ENCODE measurements around the gene TMPRSS3.

TMPRSS3 gene

DNA sequence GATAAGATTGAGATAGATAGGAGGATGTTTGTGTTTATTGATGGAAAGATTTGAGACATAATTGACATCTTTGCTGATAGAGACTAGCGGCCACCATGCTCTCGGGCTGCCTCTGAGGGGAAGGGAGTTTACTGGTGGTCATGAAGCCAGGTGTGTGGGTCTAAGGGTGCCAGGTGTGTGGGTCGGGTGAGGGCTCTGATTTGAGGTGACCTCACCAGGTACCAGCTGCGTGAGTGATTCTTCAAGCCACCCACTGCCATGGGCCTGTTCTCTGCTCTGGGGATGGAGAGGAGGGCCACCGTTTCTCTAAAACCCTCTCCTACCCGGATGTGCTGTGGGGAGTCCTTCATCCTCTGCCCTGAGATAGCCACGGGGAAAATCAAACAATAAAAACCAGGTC lies 11.0 kb upstream of the TMPRSS3 start:
- no peak for DNase-seq

DNA sequence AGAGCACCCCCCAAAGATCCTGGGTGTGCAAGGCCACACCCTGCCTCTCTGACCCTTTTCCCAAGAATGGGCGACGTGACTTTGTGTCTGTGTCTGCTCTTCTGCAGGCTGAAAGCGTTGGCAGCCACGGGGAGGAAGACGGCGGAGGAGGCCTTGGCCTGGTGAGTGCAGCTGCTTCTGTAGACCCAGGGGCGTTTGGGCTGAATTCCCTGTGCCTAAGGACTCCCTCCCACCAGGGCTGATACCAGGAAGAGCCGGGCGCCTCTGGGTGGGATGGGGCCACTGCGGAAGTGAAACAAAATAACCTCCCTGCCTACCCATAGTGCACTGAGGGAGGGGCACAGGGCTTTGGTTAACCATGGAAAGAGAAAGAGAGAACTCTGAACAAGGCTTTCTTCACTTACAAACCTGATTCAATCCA lies 10.4 kb upstream of the TMPRSS3 start:
- no peak for DNase-seq

DNA sequence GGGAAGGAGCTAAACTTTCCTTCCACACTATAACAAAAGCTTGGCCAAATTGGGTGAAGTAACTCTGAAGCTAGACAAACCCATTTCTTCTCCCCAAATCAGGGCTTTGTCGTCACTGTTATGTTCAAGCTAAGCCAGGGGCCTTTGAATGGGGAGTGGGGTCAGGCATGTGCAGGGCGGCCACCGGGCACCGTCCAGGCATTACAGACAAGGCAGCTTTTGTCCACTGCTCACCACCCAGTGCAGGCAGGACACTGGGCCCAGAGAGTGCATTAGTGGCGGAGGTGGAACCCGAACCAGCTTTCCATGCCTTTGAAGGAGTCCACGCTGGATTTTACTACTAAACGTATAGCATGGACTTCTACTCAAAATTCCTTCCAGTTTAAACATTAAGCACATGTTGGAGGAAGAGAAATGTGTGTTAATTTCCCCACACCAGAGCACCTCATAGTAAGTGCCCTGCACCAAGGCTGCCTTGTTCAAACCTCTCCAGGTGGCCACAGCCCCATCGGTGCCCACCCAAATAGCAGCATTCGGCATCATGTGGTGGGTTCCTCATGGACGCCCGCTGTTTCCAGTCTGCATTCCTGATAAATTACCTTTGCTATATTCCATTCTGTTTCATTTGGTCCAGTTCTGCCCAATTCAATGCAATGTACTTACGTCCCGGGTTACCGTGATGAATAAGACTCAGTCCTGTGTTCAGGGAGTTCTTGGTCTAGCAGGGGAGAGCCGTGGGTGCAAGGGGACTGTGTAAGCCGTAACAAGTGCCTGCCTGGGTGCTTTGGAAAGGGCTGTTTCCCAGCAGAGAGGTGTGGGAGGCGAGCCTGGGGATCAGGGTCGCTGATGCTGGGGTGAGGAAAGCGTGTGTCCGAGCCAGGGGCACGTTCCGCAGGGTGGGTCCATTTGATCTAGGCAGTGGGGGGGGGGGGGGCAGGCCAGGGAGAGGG lies 9.5 kb upstream of the TMPRSS3 start:
- DNase-seq: no peak

DNA sequence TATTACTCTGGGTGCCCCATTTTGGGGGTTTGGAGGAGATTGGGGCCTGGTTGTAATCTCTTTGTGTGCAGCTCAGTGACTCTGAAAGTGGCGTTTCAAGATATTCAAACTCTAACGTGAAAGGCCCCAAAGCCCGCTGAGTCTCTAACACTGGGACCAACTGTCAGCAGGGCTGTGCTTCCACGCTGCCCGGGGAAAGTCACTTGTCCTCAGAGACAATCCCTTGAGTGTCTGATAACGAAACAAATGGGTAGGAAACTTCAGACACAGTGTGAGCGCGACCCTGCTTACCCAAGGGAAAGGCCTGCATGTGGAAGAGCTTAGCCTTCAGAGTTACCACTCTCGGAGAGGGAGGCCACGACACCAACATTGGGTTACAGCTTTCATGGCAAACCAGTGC lies 8.7 kb upstream of the TMPRSS3 start:
- DNase-seq: no peak

DNA sequence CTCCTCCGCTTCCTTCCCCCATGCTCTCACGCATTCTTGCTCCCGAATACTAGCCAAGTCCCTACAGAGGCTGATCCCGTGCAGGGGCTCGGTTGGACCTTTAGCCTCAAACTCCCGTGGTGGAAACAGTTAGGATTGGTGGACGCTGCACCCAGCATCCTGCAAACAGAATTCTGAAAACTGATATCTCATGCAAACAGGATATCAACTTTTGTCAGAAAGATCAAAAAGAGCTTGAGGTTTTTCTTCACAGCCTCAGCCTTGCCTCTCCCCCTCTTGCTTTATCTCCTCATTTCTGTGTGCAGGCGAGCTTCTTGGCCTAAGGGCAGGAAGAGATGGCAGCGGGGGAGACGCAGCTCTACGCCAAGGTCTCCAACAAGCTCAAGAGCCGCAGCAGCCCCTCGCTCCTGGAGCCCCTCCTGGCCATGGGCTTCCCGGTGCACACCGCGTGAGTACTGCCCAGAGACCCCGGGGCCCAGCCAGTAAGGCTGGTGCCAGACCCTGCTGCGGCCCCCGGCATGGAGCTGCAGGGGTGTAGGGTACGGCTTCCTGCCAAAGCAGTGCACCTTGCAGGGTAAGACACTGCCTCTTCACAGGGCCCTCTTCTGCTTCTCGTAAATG lies 7.9 kb upstream of the TMPRSS3 start, which contains the start of gene UBASH3A:
Gene UBASH3A (plus strand): TSS at position 292 of the 621 bp plus-strand sequence. CDS start 44 bp downstream, at position 336.
- no peak for DNase-seq

DNA sequence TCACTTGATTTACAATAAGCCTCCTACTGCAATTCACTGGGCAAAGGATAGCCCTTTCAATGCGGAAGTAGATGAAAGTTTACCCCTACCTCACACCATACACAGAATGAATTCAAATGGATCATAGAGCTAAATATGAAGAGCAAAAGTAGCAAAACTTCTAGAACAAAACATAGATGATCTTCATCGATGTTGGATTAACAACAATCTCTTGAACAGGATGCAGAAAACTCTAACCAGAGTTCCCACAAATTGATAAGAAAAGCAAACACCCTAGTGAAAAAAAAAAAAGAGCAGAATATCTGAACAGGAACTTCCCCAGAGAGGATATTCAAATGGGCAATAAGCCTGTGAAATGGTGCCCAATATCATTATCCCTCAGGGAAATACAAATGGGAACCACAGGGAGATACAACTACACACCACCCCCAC lies 6.0 kb upstream of the TMPRSS3 start:
- no peak for DNase-seq

DNA sequence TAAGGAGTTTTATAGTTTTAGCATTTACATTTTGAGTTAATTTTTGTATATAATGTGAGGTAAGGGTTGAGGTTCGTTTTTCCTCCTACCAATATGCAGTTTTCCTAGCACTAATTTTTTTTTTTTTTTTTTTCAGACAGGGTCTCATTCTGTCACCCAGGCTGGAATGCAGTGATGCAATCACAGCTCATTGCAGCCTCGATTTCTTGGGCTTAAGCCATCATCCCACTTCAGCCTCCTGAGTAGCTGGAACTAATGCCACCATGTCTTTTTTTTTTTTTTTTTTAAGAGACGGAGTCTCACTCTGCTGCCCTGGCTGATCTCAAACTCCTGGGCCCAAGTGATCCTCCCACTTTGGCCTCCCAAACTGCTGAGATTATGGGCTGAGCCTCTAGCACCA lies 5.3 kb upstream of the TMPRSS3 start:
- no peak for DNase-seq

DNA sequence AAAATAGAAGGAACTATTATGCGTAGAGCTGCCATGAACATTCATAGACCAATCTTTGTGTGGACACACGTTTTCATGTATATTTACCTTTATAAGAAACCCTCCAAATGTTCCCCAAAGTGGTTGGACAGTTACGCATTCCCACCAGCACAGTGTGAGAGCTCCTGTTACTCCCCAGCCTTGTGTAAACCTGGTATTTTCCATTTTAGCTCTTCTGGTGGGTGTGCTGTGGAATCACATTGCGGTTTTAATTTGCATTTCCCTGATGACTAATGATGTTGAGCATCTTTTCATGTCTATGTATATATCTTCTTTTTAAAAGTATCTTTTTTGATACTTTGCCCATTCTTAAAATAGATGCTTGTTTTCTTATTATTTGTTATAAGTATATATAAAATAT lies 4.7 kb upstream of the TMPRSS3 start:
- peak; percentile 23 for DNase-seq

DNA sequence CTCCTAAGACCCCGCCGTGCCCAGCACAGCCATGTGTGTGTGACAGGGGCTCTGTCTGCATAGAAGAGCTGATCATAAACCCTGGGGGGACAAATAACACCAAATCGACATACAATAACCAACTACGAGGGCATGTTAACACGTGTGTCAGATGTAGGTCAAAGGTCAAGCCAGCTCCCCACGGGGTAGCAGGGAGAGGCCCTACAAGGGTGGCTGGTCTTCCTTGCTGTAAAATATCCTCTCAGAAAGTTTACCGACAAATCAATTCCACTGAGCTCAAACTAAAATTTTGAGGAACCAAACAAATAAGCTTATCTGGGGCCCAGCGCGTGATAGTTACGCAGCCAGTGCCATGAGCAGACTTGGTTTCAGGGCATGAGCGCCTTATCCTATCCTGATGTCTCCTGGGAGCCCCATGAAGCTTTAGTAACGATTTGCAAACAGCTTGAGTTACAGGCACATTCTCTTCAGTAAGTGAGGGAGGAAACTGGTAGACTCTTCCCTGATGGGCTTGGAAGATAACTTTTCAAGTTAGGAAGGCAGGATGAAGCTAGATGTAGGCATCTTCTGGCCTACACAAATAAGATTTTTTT lies 2.7 kb upstream of the TMPRSS3 start:
- no peak for DNase-seq

DNA sequence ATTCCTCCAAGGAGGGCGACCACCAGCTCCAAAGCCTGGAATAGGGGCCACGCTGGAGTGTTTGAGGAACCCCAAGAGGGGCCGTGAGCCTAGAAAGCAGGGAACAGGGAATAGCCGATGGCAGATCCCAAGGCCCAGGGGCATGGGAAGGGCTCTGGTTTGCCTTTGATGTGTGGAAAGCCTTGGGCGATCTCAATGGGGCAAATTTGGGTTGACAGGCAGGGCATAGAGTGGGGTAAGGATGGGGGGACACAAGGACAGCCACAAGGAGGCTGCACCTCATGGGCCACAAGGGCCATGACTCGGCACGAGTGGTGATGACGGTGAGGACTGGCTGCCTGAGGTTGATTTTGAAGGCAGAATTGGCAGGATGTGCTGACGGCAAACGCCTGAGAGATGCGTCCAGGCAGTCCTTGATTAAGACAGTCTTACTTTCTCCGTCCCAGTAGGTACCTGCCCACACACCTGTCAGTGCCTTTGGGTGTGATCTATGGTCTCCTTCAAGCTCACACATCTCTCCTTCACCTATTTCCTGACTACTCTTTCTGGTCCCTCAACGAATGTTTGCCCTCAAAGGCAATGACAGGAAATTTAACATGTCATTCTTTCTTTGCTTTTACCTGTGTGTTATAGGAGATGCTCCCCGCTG lies 2.0 kb upstream of the TMPRSS3 start:
- no peak for DNase-seq

DNA sequence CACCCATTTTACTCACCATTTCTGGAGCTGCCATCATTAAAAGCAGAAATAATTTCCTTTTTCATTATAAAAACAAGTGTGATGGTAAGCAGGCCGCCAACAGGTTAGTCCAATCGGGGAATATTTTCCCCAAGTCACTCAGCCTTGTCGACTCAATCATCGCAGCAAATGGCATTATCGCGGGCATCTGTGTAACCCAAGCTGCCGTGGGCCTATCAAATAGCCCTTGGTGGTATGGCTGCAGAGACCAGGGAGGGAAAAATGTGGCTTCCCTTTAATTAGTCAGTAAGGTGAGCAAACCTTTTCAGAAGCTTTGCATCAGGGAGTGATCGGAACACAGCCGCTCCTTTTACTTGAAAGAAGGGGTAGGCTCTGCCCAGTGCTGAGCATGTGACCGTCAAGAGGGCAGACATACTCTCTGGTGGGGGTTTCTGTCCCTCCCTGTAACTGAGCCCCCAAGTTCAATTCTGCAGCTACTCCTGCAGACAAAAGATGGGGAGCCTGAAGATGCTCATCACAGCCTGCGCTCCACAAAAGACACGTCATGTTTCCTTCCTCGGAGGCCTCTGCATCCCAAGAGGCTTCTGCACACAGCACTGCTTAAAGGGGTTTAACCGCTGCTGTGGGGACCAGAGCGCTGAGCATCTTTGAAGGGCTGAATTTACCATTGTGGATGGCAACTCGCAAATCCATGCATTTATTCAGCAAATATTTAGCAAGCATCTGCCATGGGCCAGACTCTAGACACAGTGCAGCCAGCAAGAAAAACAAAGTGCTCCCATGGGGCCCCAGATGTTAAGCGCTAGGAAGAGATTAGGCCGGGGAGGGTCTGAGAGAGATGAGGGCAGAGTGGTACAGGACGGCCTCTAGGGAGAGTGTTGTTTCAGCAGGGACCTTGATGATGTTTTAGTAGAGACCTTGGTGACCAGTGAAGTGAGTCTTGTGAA lies 1.2 kb upstream of the TMPRSS3 start:
- DNase-seq: no peak

DNA sequence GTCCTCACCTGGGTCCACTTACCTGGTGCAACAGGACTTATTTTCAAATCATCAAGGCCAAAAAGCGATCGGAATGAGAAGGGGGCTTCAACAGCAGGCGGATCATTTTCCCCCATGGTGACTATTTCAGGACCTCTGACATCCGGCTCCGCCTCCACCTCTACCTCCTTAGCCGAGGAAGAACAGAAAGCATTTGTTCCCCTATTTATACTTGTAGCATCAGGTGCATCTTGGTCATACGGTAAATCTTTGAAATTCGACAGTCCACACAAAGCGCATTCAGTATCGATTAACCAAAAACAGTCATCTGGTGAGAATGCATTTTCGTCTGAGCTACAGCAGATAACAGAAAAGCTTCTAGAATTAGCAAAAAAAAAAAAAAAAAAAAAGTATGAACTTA lies 550 bp downstream of the TMPRSS3 start:
- no peak for DNase-seq

DNA sequence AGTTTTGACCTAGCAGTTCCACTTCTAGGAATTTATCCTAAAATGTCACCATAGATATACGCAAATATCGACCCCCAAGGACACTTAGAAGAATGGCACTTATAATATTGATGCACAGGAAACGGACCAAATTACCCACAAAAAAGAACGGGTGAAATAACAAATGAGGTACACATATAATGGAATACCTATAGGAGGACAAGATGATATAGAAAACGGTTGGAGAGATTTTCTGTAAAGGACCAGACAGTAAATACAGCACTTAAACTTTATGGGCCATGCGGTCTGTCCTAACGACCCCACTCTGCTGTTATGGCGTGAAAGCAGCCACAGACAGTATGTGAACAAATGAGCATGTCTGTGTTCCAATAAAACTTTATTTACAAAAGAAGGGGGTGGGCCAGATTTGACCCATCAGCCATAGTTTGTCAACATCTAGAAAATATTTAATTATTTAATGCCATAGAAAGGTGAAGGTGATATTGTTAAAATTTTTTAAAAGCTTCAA lies 2.4 kb downstream of the TMPRSS3 start:
- DNase-seq: no peak

DNA sequence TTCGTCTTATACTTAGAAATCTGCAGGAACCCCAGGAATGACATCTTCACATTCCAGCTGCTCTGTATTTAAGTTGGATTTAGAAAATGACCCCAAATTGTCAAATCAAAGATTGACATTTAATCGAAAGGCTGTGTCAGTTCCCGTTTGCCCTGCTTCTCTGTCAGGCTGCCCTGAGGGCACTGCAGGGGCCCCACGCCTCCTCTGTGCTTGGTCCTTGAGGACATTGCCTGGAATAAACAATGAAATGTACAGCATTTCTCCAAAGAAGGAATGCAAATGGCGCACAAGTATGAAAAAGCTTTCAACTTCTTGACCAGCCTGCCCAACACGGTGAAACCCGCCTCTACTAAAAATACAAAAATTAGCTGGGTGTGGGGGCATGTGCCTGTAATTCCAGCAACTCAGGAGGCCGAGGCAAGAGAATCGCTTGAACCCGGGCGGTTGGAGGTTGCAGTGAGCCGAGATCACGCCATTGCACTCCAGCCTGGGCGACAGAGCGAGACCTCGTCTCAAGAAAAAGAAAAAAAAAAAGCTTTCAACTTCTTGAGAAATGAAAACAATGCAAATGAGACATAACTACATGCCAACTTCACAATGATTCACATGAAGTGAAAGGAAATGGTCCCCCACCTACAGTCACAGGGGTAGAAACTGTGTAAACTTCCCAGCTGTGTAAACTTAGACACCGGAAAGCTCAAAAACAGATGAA lies 3.0 kb downstream of the TMPRSS3 start:
- DNase-seq: no peak

DNA sequence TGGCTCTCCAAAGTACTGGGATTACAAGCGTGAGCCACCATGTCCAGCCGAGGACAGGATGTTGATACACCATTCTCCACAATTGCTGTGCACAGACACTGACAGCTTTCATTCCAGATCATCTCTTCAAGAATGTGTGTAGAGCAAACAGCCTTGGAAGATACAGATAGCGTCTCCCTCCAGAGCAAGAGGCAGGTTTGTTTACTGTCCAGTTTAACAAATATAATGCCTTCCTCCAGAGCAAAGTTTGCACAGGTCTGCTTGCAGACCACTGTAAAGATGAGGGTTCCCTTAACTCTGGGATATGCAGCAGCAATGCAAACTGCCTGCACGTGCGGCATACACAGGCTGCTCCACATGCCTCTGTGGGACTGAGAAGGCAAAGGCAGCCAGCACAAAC lies 4.6 kb downstream of the TMPRSS3 start:
- DNase-seq: no peak

DNA sequence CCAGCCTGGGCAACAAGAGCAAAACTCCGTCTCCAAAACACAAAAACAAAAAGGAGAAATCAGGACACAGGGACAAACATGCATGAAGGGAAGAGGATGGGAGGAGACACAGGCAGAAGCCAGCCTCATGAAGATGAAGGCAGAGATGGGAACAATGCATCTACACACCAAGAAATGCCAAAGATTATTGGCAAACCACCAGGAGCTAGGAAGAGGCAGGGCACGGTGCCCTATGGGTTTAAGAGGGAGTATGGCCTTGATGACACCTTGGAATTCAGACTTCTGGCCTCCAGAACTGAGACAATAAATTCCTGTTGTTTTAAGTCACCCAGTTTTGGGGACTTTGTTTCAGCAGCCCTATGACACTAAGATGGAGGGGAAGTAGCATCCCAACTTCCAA lies 5.2 kb downstream of the TMPRSS3 start:
- DNase-seq: no peak

DNA sequence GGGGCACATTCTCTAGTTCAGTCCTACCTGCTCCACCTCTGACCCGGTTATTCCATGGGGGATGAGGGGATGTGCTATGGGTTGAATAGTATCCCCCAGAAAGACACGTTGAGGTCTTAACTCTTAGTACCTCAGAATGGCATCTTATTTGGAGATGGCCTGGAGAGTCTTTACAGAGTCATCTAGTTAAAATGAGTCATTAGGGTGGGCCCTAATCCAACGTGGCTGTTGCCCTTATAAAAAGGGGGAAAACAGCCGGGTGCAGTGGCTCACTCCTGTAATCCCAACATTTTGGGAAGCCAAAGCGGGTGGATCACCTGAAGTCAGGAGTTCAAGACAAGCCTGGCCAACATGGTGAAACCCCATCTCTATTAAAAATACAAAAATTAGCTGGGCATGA lies 5.7 kb downstream of the TMPRSS3 start:
- DNase-seq: no peak

DNA sequence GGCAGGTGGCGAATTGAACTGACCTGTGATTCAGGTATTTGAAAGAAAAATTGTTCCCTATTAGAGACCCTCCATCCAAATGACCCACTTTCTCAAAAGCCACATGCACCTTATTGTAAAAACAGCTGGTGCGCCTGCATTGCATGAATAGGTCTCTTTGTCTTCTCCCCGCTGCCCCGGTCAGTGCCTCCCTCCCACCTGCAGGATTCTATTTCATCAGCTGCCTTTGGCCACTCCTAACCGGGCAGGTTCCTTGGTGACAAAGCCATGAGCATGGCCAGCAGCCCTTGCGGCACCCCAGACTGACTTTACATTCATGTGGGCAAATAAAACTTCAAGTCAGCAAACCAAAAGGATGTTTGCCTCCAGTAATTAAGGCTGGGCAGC lies 6.4 kb downstream of the TMPRSS3 start:
- no peak for DNase-seq

DNA sequence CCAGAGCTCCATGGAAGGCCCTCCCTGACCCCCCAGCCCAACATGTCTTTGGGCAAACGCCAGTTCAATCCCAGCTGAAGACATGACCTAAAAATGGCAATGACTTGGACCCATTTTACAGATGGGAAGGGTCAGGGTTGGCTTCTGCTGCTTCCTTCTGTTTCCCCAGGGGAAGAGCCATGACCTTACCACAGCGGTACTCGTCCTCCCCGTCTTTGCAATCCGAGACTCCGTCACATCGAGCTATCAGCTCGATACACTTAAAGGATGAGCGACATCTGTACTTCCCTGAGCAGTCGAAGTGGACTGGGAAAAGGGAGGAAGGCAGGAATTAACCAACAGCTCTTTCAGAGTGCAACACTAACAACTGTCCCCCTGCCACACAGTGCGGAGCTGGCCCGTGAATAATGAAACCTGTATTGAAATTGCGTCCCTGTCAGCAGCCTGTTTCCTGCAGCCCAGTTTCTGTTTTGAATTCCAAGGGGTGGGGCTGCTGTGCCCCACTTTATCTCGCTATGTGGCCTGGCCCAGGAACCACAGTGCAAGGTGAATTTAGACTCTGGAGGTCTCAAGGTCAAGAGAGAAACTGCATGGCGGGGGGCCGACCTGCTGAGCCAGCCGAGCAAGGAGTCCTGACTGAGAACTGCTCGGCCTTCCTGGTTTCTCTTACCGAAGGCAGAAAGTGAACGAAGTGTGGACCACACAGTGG lies 7.0 kb downstream of the TMPRSS3 start:
- no peak for DNase-seq

DNA sequence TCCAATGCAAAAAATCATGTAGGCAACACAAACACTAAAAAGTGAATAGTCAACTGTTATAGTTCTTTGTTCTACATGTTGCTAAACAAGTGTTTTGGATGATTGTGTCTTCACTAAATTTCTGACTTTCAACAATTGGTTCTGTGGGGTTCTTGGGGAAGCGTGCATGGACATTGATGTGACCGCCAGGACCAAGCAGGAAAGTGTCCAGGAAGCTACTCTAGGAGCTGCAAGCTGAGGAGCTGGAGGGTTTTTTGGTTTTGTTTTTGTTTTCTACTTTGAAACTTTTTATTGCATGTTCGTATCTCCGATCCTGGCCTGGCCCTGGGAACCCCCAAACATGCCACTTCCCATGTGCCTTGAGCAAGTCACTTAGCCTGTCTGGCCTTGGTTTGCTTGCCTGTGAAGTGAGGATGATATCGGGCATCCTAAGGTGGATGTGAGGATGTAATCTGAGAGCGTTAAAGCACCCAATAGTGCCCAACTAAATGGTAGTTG lies 8.0 kb downstream of the TMPRSS3 start:
- DNase-seq: no peak
